Left lung (tissue), 10 donors: ENCODE measurements around the gene SH3RF1. TPM values are rescaled to one million over a fixed set of nuclear protein-coding genes. Genes with fewer than 3 reads are reported as not detected.

ENCODE experiments used
- ATAC-seq: fragments of 200-7000 bp; cut with Tn5 transposase; one replicate; pipeline ENCODE4 v1.9.1; 2020; ENCODE audit warnings: moderate library complexity
- DNase-seq, 4 donors: peaks; one replicate each; pipeline ENCODE4 v3.0.0-alpha.2; 2013 to 2020
- H3K27ac ChIP-seq, 2 donors: fragments of 200-600 bp; sonication (generic) in 1 of 2; one replicate each; pipeline versions ENCODE4 v1.5.0 to v1.8.0; 2020 to 2021
- H3K27me3 ChIP-seq, 2 donors: fragments of 200-600 bp; sonication (generic) in 1 of 2; one replicate each; pipeline versions ENCODE4 v1.5.0 to v1.8.0; 2020 to 2021
- H3K36me3 ChIP-seq, 2 donors: fragments of 200-600 bp; sonication (generic) in 1 of 2; one replicate each; pipeline versions ENCODE4 v1.5.0 to v1.8.0; 2020 to 2021
- H3K4me1 ChIP-seq, 2 donors: fragments of 200-600 bp; one replicate each; pipeline ENCODE4 v1.8.0; 2021
- H3K4me3 ChIP-seq, 2 donors: fragments of 200-600 bp; sonication (generic) in 1 of 2; one replicate each; pipeline versions ENCODE4 v1.5.0 to v1.8.0; 2020 to 2021; ENCODE audit warnings: mild to moderate bottlenecking in 1 of 2
- H3K9me3 ChIP-seq, 2 donors: fragments of 200-600 bp; sonication (generic) in 1 of 2; one replicate each; pipeline versions ENCODE4 v1.5.0 to v1.8.0; 2020 to 2021
- CTCF ChIP-seq, 2 donors: fragments of 200-600 bp; sonication (generic) in 1 of 2; IDR thresholded peaks; one replicate each; pipeline versions ENCODE4 v1.5.0 to v1.8.0; 2021; ENCODE audit warnings: antibody characterized with exemption in 2 of 2
- intact Hi-C, 2 donors: fragments of 100-400 bp; cut with DNase I; formaldehyde crosslinking; loops; one replicate each; pipeline versions ENCODE4 v1.11.2 to v1.14.2; 2022
- polyA plus RNA-seq, 6 donors: library from polyadenylated mRNA; unstranded; fragments of 120-200 nt; gene quantifications; one replicate each; pipeline ENCODE4 v1.2.1, GENCODE V29; 2013; ENCODE audit not compliant: insufficient read length in 6 of 6
- total RNA-seq, 2 donors: library from RNA; stranded (reverse); fragmentation: NEBNext Ultra II Directional; extraction: Animal tissue kit (Norgen Biotek cat#: 25700); gene quantifications; one replicate each; pipeline ENCODE4 v1.2.1, GENCODE V29; 2021
- donor health status: DM: no; HTN: yes; CAD: no.
- donor health status: DM: no; HTN: no; CAD: no.

The SH3RF1 gene
- total and polyA plus RNA-seq, 8 donors: 18.9 to 39.4 (median 20.8) TPM

- Histone ChIP-seq H3K27me3 (no peaks in the 10 kb centered on the region), H3K36me3 (no peaks in the 10 kb centered on the region), H3K4me1 (peaks cover 6 to 20% of the 10 kb centered on the region in 2 donors), H3K27ac (no peak overlapping the region), H3K4me3 (no peak overlapping the region), H3K9me3 (no peaks in the 10 kb centered on the region)
- DNase-seq (no peak), ATAC-seq (no peak)
- intact Hi-C loops: no loop called here
- no peak for TF ChIP-seq CTCF (IDR thresholded peaks at IDR 0.05)
Measured at GRCh38 chr4:169175476-169175875, 95.3 kb downstream of the SH3RF1 start.

- no peaks in the 10 kb centered on the region for H3K27me3 ChIP-seq
- intact Hi-C loops: no loop called here
- no peaks in the 10 kb centered on the region for H3K36me3 ChIP-seq
- H3K4me1 ChIP-seq: peaks cover 1 to 20% of the 10 kb centered on the region in 2 donors
- no peak for DNase-seq
- H3K4me3 ChIP-seq: no peak overlapping the region
- no peak for TF ChIP-seq CTCF (IDR thresholded peaks at IDR 0.05)
- H3K27ac ChIP-seq: no peak overlapping the region
- H3K9me3 ChIP-seq: no peaks in the 10 kb centered on the region
- no peak for ATAC-seq
Measured at GRCh38 chr4:169175035-169175434, 95.7 kb downstream of the SH3RF1 start.

DNA sequence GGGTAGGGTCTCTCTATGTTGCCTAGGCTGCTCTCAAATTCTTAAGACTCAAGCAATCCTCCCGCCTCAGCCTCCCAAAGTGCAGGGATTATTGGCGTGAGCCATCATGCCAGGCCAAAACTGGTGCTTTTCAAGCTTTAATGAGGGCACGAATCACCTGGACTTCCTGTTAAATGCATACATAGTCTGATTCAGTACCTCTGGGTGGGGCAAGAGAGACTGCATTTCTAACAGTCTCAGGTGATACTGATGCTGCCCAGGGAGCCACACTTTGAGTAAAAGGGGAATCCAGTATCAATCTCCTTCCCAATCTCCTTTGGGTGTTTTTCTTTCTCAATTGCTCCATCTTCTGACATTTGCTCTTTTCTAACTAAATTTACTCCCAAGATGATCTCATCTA, 96.5 kb downstream of the SH3RF1 start:
- intact Hi-C loops: no loop called here
- H3K27ac ChIP-seq: no peak overlapping the region
- TF ChIP-seq CTCF (IDR thresholded peaks at IDR 0.05): no peak

GRCh38 chr4:169167957-169168858, 102.5 kb downstream of the SH3RF1 start:
- intact Hi-C loops: no loop called here
- ATAC-seq: no peak

More for the DNA sequence above, 96.5 kb downstream of the SH3RF1 start:
- DNase-seq (no peak), ATAC-seq (no peak)
- Histone ChIP-seq H3K9me3 (no peaks in the 10 kb centered on the region), H3K36me3 (no peaks in the 10 kb centered on the region), H3K4me3 (no peak overlapping the region), H3K27me3 (no peaks in the 10 kb centered on the region), H3K4me1 (peaks cover 0 to 20% of the 10 kb centered on the region in 2 donors)

More at GRCh38 chr4:169167957-169168858, 102.5 kb downstream of the SH3RF1 start:
- H3K9me3 ChIP-seq: no peaks in the 10 kb centered on the region
- H3K4me3 ChIP-seq: no peak overlapping the region
- TF ChIP-seq CTCF (IDR thresholded peaks at IDR 0.05): no peak
- no peak for DNase-seq
- H3K27ac ChIP-seq: no peak overlapping the region
- peaks cover 4 to 17% of the 10 kb centered on the region in 2 donors for H3K4me1 ChIP-seq
- no peaks in the 10 kb centered on the region for H3K36me3 ChIP-seq
- no peaks in the 10 kb centered on the region for H3K27me3 ChIP-seq
